Measurements from ENCODE around the gene ATP6V1B1. TPM values are rescaled to one million over a fixed set of nuclear protein-coding genes. Genes with fewer than 3 reads are reported as not detected.
A peak's percentile ranks its signal among the peaks of the same experiment; 100 is the strongest.

The ATP6V1B1 gene
- total RNA-seq, 1 donor from 2014 or later = not detected

GRCh38 chr2:71000780-71001591 is 65.3 kb downstream of the ATP6V1B1 start:
- ChIA-PET POLR2A (interaction anchor here (0.5 to 1.2 kb wide), 4 partner anchors 35 to 811 kb away, joined by 3 to 4 read pairs (median 4); no protein-coding TSS in a partner anchor), CTCF (interaction anchor here (1.0 to 2.4 kb wide), 10 partner anchors 11 to 212 kb away, joined by 3 to 24 read pairs (median 3); no protein-coding TSS in a partner anchor)
- TF ChIP-seq CTCF (IDR thresholded peaks at IDR 0.05) = peak; percentile 51
- intact Hi-C loops (cut with micrococcal nuclease) = loop anchor here (1.0 to 5.0 kb wide), 5 partner anchors 17 to 699 kb away; partner anchors contain the start of gene FAM136A
- H3K27ac Mint-ChIP-seq = peak overlapping the region; percentile 53
- peak overlapping the region; percentile 77 for H3K4me3 Mint-ChIP-seq
- peaks cover 11% of the 10 kb centered on the region for H3K27me3 Mint-ChIP-seq
- DNase-seq (peak; percentile 71), ATAC-seq (ENCODE audit: low read depth) (peak; percentile 98)
- peaks cover 10% of the 10 kb centered on the region for H3K4me1 Mint-ChIP-seq
- no peaks in the 10 kb centered on the region for H3K36me3 Mint-ChIP-seq (ENCODE audit: low read depth)
- H3K9me3 Mint-ChIP-seq = no peaks in the 10 kb centered on the region

GRCh38 chr2:71001592-71001927 is 65.9 kb downstream of the ATP6V1B1 start:
- ATAC-seq (ENCODE audit: low read depth) = no peak
- Mint-ChIP-seq H3K4me1 (peaks cover 9% of the 10 kb centered on the region), H3K27ac (no peak overlapping the region), H3K9me3 (no peaks in the 10 kb centered on the region), H3K36me3 (ENCODE audit: low read depth) (no peaks in the 10 kb centered on the region), H3K4me3 (no peak overlapping the region), H3K27me3 (peaks cover 11% of the 10 kb centered on the region)
- intact Hi-C loops (cut with micrococcal nuclease) = loop anchor here (1.0 to 5.0 kb wide), 5 partner anchors 17 to 699 kb away; partner anchors contain the start of gene FAM136A
- ChIA-PET CTCF (interaction anchor here (0.6 to 2.4 kb wide), 11 partner anchors 12 to 212 kb away, joined by 3 to 24 read pairs (median 3); no protein-coding TSS in a partner anchor), POLR2A (interaction anchor here (0.5 to 1.0 kb wide), 4 partner anchors 36 to 812 kb away, joined by 3 to 4 read pairs (median 4); no protein-coding TSS in a partner anchor)
- no peak for TF ChIP-seq CTCF (IDR thresholded peaks at IDR 0.05)
- no peak for DNase-seq

GRCh38 chr2:71001981-71002570 is 66.4 kb downstream of the ATP6V1B1 start:
- ATAC-seq (ENCODE audit: low read depth) = no peak
- H3K27me3 Mint-ChIP-seq = peaks cover 11% of the 10 kb centered on the region
- CTCF ChIA-PET = interaction anchor here (0.6 to 2.4 kb wide), 10 partner anchors 13 to 213 kb away, joined by 3 to 24 read pairs (median 3); no protein-coding TSS in a partner anchor
- no peak overlapping the region for H3K27ac Mint-ChIP-seq
- H3K36me3 Mint-ChIP-seq (ENCODE audit: low read depth) = no peaks in the 10 kb centered on the region
- POLR2A ChIA-PET = interaction anchor here (0.6 to 1.0 kb wide), 2 partner anchors 66 to 212 kb away, joined by 3 to 4 read pairs; no protein-coding TSS in a partner anchor
- intact Hi-C loops (cut with micrococcal nuclease) = loop anchor here (1.0 to 5.0 kb wide), 5 partner anchors 18 to 700 kb away; partner anchors contain the start of gene FAM136A
- H3K4me1 Mint-ChIP-seq = peaks cover 9% of the 10 kb centered on the region
- no peak for DNase-seq
- no peaks in the 10 kb centered on the region for H3K9me3 Mint-ChIP-seq
- TF ChIP-seq CTCF (IDR thresholded peaks at IDR 0.05) = no peak
- no peak overlapping the region for H3K4me3 Mint-ChIP-seq

DNA sequence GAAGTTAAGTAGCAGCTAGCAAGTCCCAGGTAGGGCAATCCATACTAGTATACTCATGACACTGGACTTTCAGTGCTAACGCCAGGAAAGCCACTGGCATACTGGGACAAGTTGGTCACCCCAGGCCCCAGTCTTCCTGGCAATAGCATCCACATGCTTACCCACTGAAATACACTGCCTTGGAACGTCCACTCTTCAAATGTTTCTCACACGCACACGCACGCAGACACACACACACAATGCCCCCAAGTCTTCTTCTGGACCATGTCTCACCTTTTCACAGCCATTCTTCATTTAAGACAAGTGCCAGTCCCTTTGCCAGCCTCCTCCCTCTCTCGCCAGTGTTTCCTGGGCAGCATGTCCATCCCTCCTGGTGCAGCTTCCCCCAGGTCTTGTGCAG is 67.7 kb downstream of the ATP6V1B1 start:
- no peak for DNase-seq
- no peak for ATAC-seq (ENCODE audit: low read depth)
- TF ChIP-seq CTCF (IDR thresholded peaks at IDR 0.05) = no peak
- Mint-ChIP-seq H3K27ac (no peak overlapping the region), H3K4me1 (peaks cover 9% of the 10 kb centered on the region), H3K36me3 (ENCODE audit: low read depth) (no peaks in the 10 kb centered on the region), H3K4me3 (no peak overlapping the region), H3K27me3 (peaks cover 11% of the 10 kb centered on the region), H3K9me3 (no peaks in the 10 kb centered on the region)
- ChIA-PET CTCF (no interaction called here), POLR2A (no interaction called here)
- intact Hi-C loops (cut with micrococcal nuclease) = loop anchor here (5.0 kb wide), 2 partner anchors 131 to 701 kb away; partner anchors contain the start of gene FAM136A

Measured in activated B cell treated with CpG ODN at 0.5 μM for 24 hours (primary cell).